HCT116 (cell line): ENCODE data around the gene KCND2. TPM values are rescaled to one million over a fixed set of nuclear protein-coding genes. Genes with fewer than 3 reads are reported as not detected.

Experiments used
- ATAC-seq: fragments of 200-7000 bp; cut with Tn5 transposase; 2 replicates; pipeline ENCODE4 v1.9.1; 2020; ENCODE audit warnings: mild to moderate bottlenecking, moderate library complexity
- BruUV-seq: library from RNA; stranded (reverse); fragments of 400-500 nt; replicated peaks from 2 replicates; lab custom pipeline; 2021; lab: Mats Ljungman, UMichigan
- CTCF ChIA-PET: fragments of 300-600 bp; sonication (Branson Sonifier 250); formaldehyde crosslinking; loops from one replicate; lab custom pipeline; 2021; ENCODE audit warnings: antibody characterized with exemption; lab: Charles Lee
- POLR2A ChIA-PET: fragments of 300-600, 350-600 bp; sonication (Branson Sonifier 250); formaldehyde crosslinking; loops from one replicate; lab custom pipeline; 2021; ENCODE audit warnings: antibody characterized with exemption; lab: Charles Lee
- RAD21 ChIA-PET, 2 experiments: fragments of 300-600 bp; sonication (Branson Sonifier 250); formaldehyde crosslinking; loops; one replicate each; lab custom pipeline; 2023; ENCODE audit warnings: low total read pairs in 2 of 2; ENCODE audit not compliant: uncharacterized antibody in 2 of 2, unreplicated experiment in 2 of 2, low non-redundant PET in 1 of 2; lab: Charles Lee
- DNase-seq: peaks from one replicate; pipeline ENCODE4 v3.0.0-alpha.2; 2010; ENCODE audit warnings: low read depth, low spot score
- H2AFZ ChIP-seq: fragments of 200-600 bp; shearing (Covaris generic), sonication (generic); 2 replicates; pipeline ENCODE4 v1.6.1; 2017; ENCODE audit warnings: low read depth, mixed run types, mixed read lengths, antibody characterized with exemption, low read length; ENCODE audit not compliant: poor library complexity, severe bottlenecking
- H3K27ac ChIP-seq: 2 replicates; pipeline ENCODE4 v1.5.1; 2012; ENCODE audit warnings: low read depth, low read length
- H3K27me3 ChIP-seq: fragments of 200-600 bp; sonication (generic); 2 replicates; pipeline ENCODE4 v1.6.1; 2016; ENCODE audit warnings: mixed run types, low read length, mixed read lengths; ENCODE audit not compliant: insufficient read depth
- H3K36me3 ChIP-seq, 2 experiments: fragments of 200-500 bp in 1 of 2; fragments of 200-600 bp in 1 of 2; sonication (Bioruptor generic) in 1 of 2; sonication (generic) in 1 of 2; 2 replicates each; pipeline versions ENCODE4 v1.5.1 to v1.6.1; 2014 to 2016; ENCODE audit warnings: low read length in 2 of 2, inconsistent platforms in 1 of 2, mixed read lengths in 1 of 2, mixed run types in 1 of 2; ENCODE audit not compliant: insufficient read depth in 2 of 2, control insufficient read depth in 1 of 2
- H3K4me1 ChIP-seq, 2 experiments: fragments of 200-600 bp in 1 of 2; sonication (generic) in 1 of 2; 2 replicates each; pipeline versions ENCODE4 v1.5.1 to v1.6.1; 2012 to 2017; ENCODE audit warnings: low read length in 2 of 2, inconsistent platforms in 1 of 2, mild to moderate bottlenecking in 1 of 2, mixed read lengths in 1 of 2, mixed run types in 1 of 2, moderate library complexity in 1 of 2; ENCODE audit not compliant: insufficient read depth in 2 of 2, control insufficient read depth in 1 of 2
- H3K4me2 ChIP-seq: fragments of 200-600 bp; sonication (generic); 2 replicates; pipeline ENCODE4 v1.6.1; 2017; ENCODE audit warnings: mixed run types, low read length, mixed read lengths
- H3K4me3 ChIP-seq, 2 experiments: fragments of 200-600 bp in 1 of 2; sonication (generic) in 1 of 2; replicated peaks in 1 of 2; 2 replicates each; pipeline ENCODE4 v1.5.1; 2011 to 2016; ENCODE audit warnings: low read length in 2 of 2, control low read depth in 1 of 2, low read depth in 1 of 2, mild to moderate bottlenecking in 1 of 2, mixed read lengths in 1 of 2, mixed run types in 1 of 2
- H3K79me2 ChIP-seq: fragments of 200-600 bp; sonication (generic); 2 replicates; pipeline ENCODE4 v1.6.1; 2017; ENCODE audit warnings: mild to moderate bottlenecking, mixed run types, low read length, moderate library complexity, mixed read lengths; ENCODE audit not compliant: insufficient read depth
- H3K9ac ChIP-seq: fragments of 200-600 bp; sonication (generic); 2 replicates; pipeline ENCODE4 v1.6.1; 2016; ENCODE audit warnings: low read length, mixed read lengths
- H3K9me2 ChIP-seq: fragments of 200-600 bp; sonication (generic), shearing (Covaris generic); 2 replicates; pipeline ENCODE4 v1.6.1; 2017; ENCODE audit warnings: mixed run types, mild to moderate bottlenecking, moderate library complexity; ENCODE audit not compliant: insufficient read depth
- H3K9me3 ChIP-seq, 2 experiments: fragments of 200-500 bp in 1 of 2; fragments of 200-600 bp in 1 of 2; sonication (Bioruptor generic) in 1 of 2; sonication (generic) in 1 of 2; 2 replicates each; pipeline ENCODE4 v1.6.1; 2014 to 2017; ENCODE audit warnings: low read length in 2 of 2, mixed read lengths in 2 of 2, inconsistent platforms in 1 of 2, low read depth in 1 of 2, mild to moderate bottlenecking in 1 of 2, mixed run types in 1 of 2, moderate library complexity in 1 of 2; ENCODE audit not compliant: control insufficient read depth in 1 of 2, insufficient read depth in 1 of 2
- H4K20me1 ChIP-seq: fragments of 200-600 bp; sonication (generic), shearing (Covaris generic); 2 replicates; pipeline ENCODE4 v1.6.1; 2017; ENCODE audit warnings: mixed run types, mild to moderate bottlenecking, moderate library complexity; ENCODE audit not compliant: insufficient read depth
- CBX3 ChIP-seq: IDR thresholded peaks from 2 replicates; pipeline ENCODE4 v1.6.1; 2012; ENCODE audit warnings: low read depth
- CEBPB ChIP-seq: IDR thresholded peaks from 2 replicates; pipeline ENCODE4 v1.6.1; 2012; ENCODE audit warnings: low read depth
- EGR1 ChIP-seq: IDR thresholded peaks from 2 replicates; pipeline ENCODE4 v1.6.1; 2012; ENCODE audit warnings: low read depth
- EZH2phosphoT487 ChIP-seq: fragments of 200-600 bp; IDR thresholded peaks from 2 replicates; pipeline ENCODE4 v1.6.1; 2018; ENCODE audit warnings: antibody characterized with exemption, borderline replicate concordance
- FOSL1 ChIP-seq: IDR thresholded peaks from 2 replicates; pipeline ENCODE4 v1.6.1; 2012; ENCODE audit warnings: low read depth
- JUND ChIP-seq: IDR thresholded peaks from 2 replicates; pipeline ENCODE4 v1.6.1; 2012
- POLR2A ChIP-seq: IDR thresholded peaks from 2 replicates; pipeline ENCODE4 v1.7.0; 2011; ENCODE audit warnings: borderline replicate concordance; ENCODE audit not compliant: insufficient read depth, insufficient read length; ENCODE audit errors: extremely low read depth
- POLR2AphosphoS5 ChIP-seq: IDR thresholded peaks from 2 replicates; pipeline ENCODE4 v1.6.1; 2011; ENCODE audit warnings: mild to moderate bottlenecking, low read depth, low read length, moderate library complexity
- SP1 ChIP-seq: IDR thresholded peaks from 2 replicates; pipeline ENCODE4 v1.6.1; 2012; ENCODE audit warnings: low read depth
- intact Hi-C: fragments of 100-400 bp; cut with micrococcal nuclease; formaldehyde crosslinking; loops from 2 replicates; pipeline ENCODE4 v1.10.0; 2022
- total RNA-seq: library from RNA; stranded (reverse); gene quantifications from one replicate; pipeline ENCODE4 v1.2.1, GENCODE V29; 2021; ENCODE audit not compliant: unreplicated experiment
- TF ChIP-seq, protein P1 (sequence below): IDR thresholded peaks from 2 replicates; pipeline ENCODE4 v1.6.1; 2011; ENCODE audit warnings: mild to moderate bottlenecking, low read length, moderate library complexity; ENCODE audit not compliant: insufficient replicate concordance; ENCODE audit errors: extremely low read depth
- TF ChIP-seq, protein P2 (sequence below): IDR thresholded peaks from 2 replicates; pipeline ENCODE4 v1.6.1; 2012
- TF ChIP-seq, protein P3 (sequence below), 3 experiments: fragments of 200-600 bp in 1 of 3; sonication (generic) in 1 of 3; IDR thresholded peaks in 2 of 3; conservative IDR thresholded peaks in 1 of 3; 2 replicates each; pipeline ENCODE4 v1.5.1; 2012 to 2017; ENCODE audit warnings: low read depth in 2 of 3, low read length in 2 of 3, antibody characterized with exemption in 1 of 3, borderline replicate concordance in 1 of 3, control low read depth in 1 of 3, mild to moderate bottlenecking in 1 of 3, mixed read lengths in 1 of 3, mixed run types in 1 of 3, moderate library complexity in 1 of 3; ENCODE audit not compliant: insufficient read depth in 1 of 3
- TF ChIP-seq, protein P4 (sequence below): IDR thresholded peaks from 2 replicates; pipeline ENCODE4 v1.6.1; 2012; ENCODE audit warnings: low read depth

Gene KCND2
- total RNA-seq, 1 experiment from 2014 or later: 0.05 TPM

DNA sequence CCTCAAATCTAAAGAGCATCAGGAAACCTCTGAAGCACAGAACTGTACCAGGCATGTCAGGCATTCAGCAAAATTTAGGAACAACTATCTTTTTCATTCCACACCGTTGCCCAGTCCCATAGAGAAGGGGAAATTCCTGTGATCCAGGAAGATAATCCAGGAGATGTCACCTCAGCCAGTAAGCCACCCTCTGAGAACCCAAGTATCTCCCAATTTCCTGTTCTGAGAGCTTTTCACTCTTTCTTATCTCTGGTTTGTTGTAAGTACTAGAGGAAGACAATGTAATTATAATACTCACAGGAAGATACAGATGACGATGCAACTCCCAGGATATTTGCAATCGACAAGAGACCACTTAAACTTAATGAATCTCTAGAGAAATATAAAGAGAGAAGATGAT, 487.9 kb downstream of the KCND2 start:
- DNase-seq (no peak), ATAC-seq (no peak)
- Histone ChIP-seq H3K79me2 (no peaks in the 10 kb centered on the region), H4K20me1 (no peaks in the 10 kb centered on the region), H3K4me2 (no peak overlapping the region), H3K27ac (no peak overlapping the region), H3K4me1 (peaks cover 0 to 4% of the 10 kb centered on the region in 2 experiments; a peak in 1 of 4 replicates), H3K4me3 (no peak overlapping the region), H3K9me2 (peaks cover 3% of the 10 kb centered on the region; the same call in 1 of the 2 replicates), H3K27me3 (no peaks in the 10 kb centered on the region), H3K9me3 (no peaks in the 10 kb centered on the region), H3K36me3 (no peaks in the 10 kb centered on the region), H3K9ac (no peak overlapping the region), H2AFZ (no peak overlapping the region)
- no peak for TF ChIP-seq FOSL1
- TF ChIP-seq POLR2AphosphoS5: no peak
- TF ChIP-seq POLR2A: no peak
- TF ChIP-seq, protein P1, sequence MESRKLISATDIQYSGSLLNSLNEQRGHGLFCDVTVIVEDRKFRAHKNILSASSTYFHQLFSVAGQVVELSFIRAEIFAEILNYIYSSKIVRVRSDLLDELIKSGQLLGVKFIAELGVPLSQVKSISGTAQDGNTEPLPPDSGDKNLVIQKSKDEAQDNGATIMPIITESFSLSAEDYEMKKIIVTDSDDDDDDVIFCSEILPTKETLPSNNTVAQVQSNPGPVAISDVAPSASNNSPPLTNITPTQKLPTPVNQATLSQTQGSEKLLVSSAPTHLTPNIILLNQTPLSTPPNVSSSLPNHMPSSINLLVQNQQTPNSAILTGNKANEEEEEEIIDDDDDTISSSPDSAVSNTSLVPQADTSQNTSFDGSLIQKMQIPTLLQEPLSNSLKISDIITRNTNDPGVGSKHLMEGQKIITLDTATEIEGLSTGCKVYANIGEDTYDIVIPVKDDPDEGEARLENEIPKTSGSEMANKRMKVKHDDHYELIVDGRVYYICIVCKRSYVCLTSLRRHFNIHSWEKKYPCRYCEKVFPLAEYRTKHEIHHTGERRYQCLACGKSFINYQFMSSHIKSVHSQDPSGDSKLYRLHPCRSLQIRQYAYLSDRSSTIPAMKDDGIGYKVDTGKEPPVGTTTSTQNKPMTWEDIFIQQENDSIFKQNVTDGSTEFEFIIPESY: no peak
- no peak for TF ChIP-seq EZH2phosphoT487
- TF ChIP-seq SP1: no peak
- no peak for TF ChIP-seq JUND
- TF ChIP-seq EGR1: no peak
- TF ChIP-seq, protein P2, sequence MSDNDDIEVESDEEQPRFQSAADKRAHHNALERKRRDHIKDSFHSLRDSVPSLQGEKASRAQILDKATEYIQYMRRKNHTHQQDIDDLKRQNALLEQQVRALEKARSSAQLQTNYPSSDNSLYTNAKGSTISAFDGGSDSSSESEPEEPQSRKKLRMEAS: no peak
- TF ChIP-seq CBX3: no peak
- no peak for TF ChIP-seq CEBPB
- TF ChIP-seq, protein P3, sequence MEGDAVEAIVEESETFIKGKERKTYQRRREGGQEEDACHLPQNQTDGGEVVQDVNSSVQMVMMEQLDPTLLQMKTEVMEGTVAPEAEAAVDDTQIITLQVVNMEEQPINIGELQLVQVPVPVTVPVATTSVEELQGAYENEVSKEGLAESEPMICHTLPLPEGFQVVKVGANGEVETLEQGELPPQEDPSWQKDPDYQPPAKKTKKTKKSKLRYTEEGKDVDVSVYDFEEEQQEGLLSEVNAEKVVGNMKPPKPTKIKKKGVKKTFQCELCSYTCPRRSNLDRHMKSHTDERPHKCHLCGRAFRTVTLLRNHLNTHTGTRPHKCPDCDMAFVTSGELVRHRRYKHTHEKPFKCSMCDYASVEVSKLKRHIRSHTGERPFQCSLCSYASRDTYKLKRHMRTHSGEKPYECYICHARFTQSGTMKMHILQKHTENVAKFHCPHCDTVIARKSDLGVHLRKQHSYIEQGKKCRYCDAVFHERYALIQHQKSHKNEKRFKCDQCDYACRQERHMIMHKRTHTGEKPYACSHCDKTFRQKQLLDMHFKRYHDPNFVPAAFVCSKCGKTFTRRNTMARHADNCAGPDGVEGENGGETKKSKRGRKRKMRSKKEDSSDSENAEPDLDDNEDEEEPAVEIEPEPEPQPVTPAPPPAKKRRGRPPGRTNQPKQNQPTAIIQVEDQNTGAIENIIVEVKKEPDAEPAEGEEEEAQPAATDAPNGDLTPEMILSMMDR (IDR thresholded peaks at IDR 0.05 in 2 of 3, conservative IDR thresholded peaks at IDR 0.05 in 1 of 3; ENCODE audit: borderline replicate concordance in 1 of 3, insufficient read depth in 1 of 3, low read depth in 2 of 3, low read length in 2 of 3): no peak
- TF ChIP-seq, protein P4, sequence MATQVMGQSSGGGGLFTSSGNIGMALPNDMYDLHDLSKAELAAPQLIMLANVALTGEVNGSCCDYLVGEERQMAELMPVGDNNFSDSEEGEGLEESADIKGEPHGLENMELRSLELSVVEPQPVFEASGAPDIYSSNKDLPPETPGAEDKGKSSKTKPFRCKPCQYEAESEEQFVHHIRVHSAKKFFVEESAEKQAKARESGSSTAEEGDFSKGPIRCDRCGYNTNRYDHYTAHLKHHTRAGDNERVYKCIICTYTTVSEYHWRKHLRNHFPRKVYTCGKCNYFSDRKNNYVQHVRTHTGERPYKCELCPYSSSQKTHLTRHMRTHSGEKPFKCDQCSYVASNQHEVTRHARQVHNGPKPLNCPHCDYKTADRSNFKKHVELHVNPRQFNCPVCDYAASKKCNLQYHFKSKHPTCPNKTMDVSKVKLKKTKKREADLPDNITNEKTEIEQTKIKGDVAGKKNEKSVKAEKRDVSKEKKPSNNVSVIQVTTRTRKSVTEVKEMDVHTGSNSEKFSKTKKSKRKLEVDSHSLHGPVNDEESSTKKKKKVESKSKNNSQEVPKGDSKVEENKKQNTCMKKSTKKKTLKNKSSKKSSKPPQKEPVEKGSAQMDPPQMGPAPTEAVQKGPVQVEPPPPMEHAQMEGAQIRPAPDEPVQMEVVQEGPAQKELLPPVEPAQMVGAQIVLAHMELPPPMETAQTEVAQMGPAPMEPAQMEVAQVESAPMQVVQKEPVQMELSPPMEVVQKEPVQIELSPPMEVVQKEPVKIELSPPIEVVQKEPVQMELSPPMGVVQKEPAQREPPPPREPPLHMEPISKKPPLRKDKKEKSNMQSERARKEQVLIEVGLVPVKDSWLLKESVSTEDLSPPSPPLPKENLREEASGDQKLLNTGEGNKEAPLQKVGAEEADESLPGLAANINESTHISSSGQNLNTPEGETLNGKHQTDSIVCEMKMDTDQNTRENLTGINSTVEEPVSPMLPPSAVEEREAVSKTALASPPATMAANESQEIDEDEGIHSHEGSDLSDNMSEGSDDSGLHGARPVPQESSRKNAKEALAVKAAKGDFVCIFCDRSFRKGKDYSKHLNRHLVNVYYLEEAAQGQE: no peak
- no TSS peak for BruUV-seq
- RAD21 ChIA-PET: no interaction called here
- POLR2A ChIA-PET: interaction anchor here (0.6 kb wide), 1 partner anchor 190 kb away, joined by 3 read pairs; the partner anchor contains the start of gene ING3
- intact Hi-C loops: no loop called here
- CTCF ChIA-PET: no interaction called here
